ENCODE measurements around the gene PTPA. TPM values are rescaled to one million over a fixed set of nuclear protein-coding genes. Genes with fewer than 3 reads are reported as not detected.
A peak's percentile ranks its signal among the peaks of the same experiment; 100 is the strongest.

The PTPA gene
- total and polyA plus RNA-seq, 2 donors (not counting 1 experiment from before 2014, with no cell fraction given) = 190 to 203 TPM

- TF ChIP-seq CTCF (conservative IDR thresholded peaks at IDR 0.05 in 1 of 2, IDR thresholded peaks at IDR 0.05 in 1 of 2; ENCODE audit: low read depth in 1 of 2, low read length in 2 of 2) (peak; percentile 77 to 80), EZH2 (IDR thresholded peaks at IDR 0.05; ENCODE audit: low read length, missing control alignments) (no peak)
- H3K9ac ChIP-seq (ENCODE audit: insufficient read depth, low read length) = peak overlapping the region; percentile 50
- peaks cover 14% of the 10 kb centered on the region for H3K36me3 ChIP-seq (ENCODE audit: control insufficient read depth, insufficient read depth, low read length)
- no peaks in the 10 kb centered on the region for H3K9me3 ChIP-seq (ENCODE audit: control insufficient read depth, insufficient read depth, low read depth, low read length)
- H3K79me2 ChIP-seq (ENCODE audit: control insufficient read depth, insufficient read depth, low read length) = peaks cover 19% of the 10 kb centered on the region
- H3K27ac ChIP-seq (ENCODE audit: insufficient read depth, low read length) = peak overlapping the region; percentile 100
- H3K4me2 ChIP-seq (ENCODE audit: extremely low read depth, insufficient read depth, low read length) = peak overlapping the region; percentile 71
- DNase-seq (ENCODE audit: low read depth in 2 of 2) = peak; percentile 80 to 92
- no peaks in the 10 kb centered on the region for H4K20me1 ChIP-seq (ENCODE audit: control insufficient read depth, extremely low read depth, insufficient read depth, low read length)
- H3K27me3 ChIP-seq (ENCODE audit: control insufficient read depth, insufficient read depth, low read length) = no peaks in the 10 kb centered on the region
- no peak overlapping the region for H2AFZ ChIP-seq (ENCODE audit: low read length)
- H3K4me3 ChIP-seq (replicated peaks in 1 of 4; ENCODE audit: control extremely low read depth in 1 of 4, insufficient read depth in 1 of 4, low read depth in 3 of 4, low read length in 4 of 4) = peak overlapping the region; percentile 3 to 69 (median 50)
- H3K4me1 ChIP-seq (ENCODE audit: control insufficient read depth, extremely low read depth, insufficient read depth, low read length) = peaks cover 53% of the 10 kb centered on the region
These were observed 28.2 kb downstream of the PTPA start for GRCh38 chr9:129139233-129139992.

GRCh38 chr9:129139993-129140396 lies 28.8 kb downstream of the PTPA start:
- H3K36me3 ChIP-seq (ENCODE audit: control insufficient read depth, insufficient read depth, low read length) = peaks cover 14% of the 10 kb centered on the region
- peak overlapping the region; percentile 93 for H3K4me2 ChIP-seq (ENCODE audit: extremely low read depth, insufficient read depth, low read length)
- H2AFZ ChIP-seq (ENCODE audit: low read length) = no peak overlapping the region
- no peak for TF ChIP-seq CTCF (conservative IDR thresholded peaks at IDR 0.05 in 1 of 2, IDR thresholded peaks at IDR 0.05 in 1 of 2; ENCODE audit: low read depth in 1 of 2, low read length in 2 of 2)
- no peak for TF ChIP-seq EZH2 (IDR thresholded peaks at IDR 0.05; ENCODE audit: low read length, missing control alignments)
- no peaks in the 10 kb centered on the region for H3K9me3 ChIP-seq (ENCODE audit: control insufficient read depth, insufficient read depth, low read depth, low read length)
- H3K4me3 ChIP-seq (replicated peaks in 1 of 4; ENCODE audit: control extremely low read depth in 1 of 4, insufficient read depth in 1 of 4, low read depth in 3 of 4, low read length in 4 of 4) = peak overlapping the region; percentile 31 to 69 (median 58)
- peaks cover 19% of the 10 kb centered on the region for H3K79me2 ChIP-seq (ENCODE audit: control insufficient read depth, insufficient read depth, low read length)
- H3K27ac ChIP-seq (ENCODE audit: insufficient read depth, low read length) = peak overlapping the region; percentile 100
- H3K27me3 ChIP-seq (ENCODE audit: control insufficient read depth, insufficient read depth, low read length) = no peaks in the 10 kb centered on the region
- peaks cover 53% of the 10 kb centered on the region for H3K4me1 ChIP-seq (ENCODE audit: control insufficient read depth, extremely low read depth, insufficient read depth, low read length)
- peak overlapping the region; percentile 95 for H3K9ac ChIP-seq (ENCODE audit: insufficient read depth, low read length)
- H4K20me1 ChIP-seq (ENCODE audit: control insufficient read depth, extremely low read depth, insufficient read depth, low read length) = no peaks in the 10 kb centered on the region
- DNase-seq (ENCODE audit: low read depth in 2 of 2) = peak; percentile 100

- no peaks in the 10 kb centered on the region for H3K9me3 ChIP-seq (ENCODE audit: control insufficient read depth, insufficient read depth, low read depth, low read length)
- H3K4me3 ChIP-seq (replicated peaks in 1 of 4; ENCODE audit: control extremely low read depth in 1 of 4, insufficient read depth in 1 of 4, low read depth in 3 of 4, low read length in 4 of 4) = peak overlapping the region; percentile 31 to 69 (median 58)
- H3K79me2 ChIP-seq (ENCODE audit: control insufficient read depth, insufficient read depth, low read length) = peaks cover 19% of the 10 kb centered on the region
- no peak overlapping the region for H2AFZ ChIP-seq (ENCODE audit: low read length)
- peaks cover 12% of the 10 kb centered on the region for H3K36me3 ChIP-seq (ENCODE audit: control insufficient read depth, insufficient read depth, low read length)
- TF ChIP-seq CTCF (conservative IDR thresholded peaks at IDR 0.05 in 1 of 2, IDR thresholded peaks at IDR 0.05 in 1 of 2; ENCODE audit: low read depth in 1 of 2, low read length in 2 of 2) = no peak
- TF ChIP-seq EZH2 (IDR thresholded peaks at IDR 0.05; ENCODE audit: low read length, missing control alignments) = no peak
- H3K4me2 ChIP-seq (ENCODE audit: extremely low read depth, insufficient read depth, low read length) = peak overlapping the region; percentile 93
- no peaks in the 10 kb centered on the region for H3K27me3 ChIP-seq (ENCODE audit: control insufficient read depth, insufficient read depth, low read length)
- peak overlapping the region; percentile 100 for H3K27ac ChIP-seq (ENCODE audit: insufficient read depth, low read length)
- DNase-seq (ENCODE audit: low read depth in 2 of 2) = peak; percentile 58 to 69
- H3K4me1 ChIP-seq (ENCODE audit: control insufficient read depth, extremely low read depth, insufficient read depth, low read length) = peaks cover 58% of the 10 kb centered on the region
- peak overlapping the region; percentile 95 for H3K9ac ChIP-seq (ENCODE audit: insufficient read depth, low read length)
- H4K20me1 ChIP-seq (ENCODE audit: control insufficient read depth, extremely low read depth, insufficient read depth, low read length) = no peaks in the 10 kb centered on the region
These were observed 29.3 kb downstream of the PTPA start for GRCh38 chr9:129140397-129141065.
